Aorta (tissue), 5 donors: Measurements from ENCODE around the gene CGB5. TPM values are rescaled to one million over a fixed set of nuclear protein-coding genes. Genes with fewer than 3 reads are reported as not detected.
A peak's percentile ranks its signal among the peaks of the same experiment; 100 is the strongest.
"Not testable (repeated sequence)": the region's sequence is repeated elsewhere in the genome, so short reads cannot be mapped to it uniquely, and the experiment has no call there.

Source experiments
- ATAC-seq: fragments of 200-7000 bp; cut with Tn5 transposase; one replicate; pipeline ENCODE4 v1.9.1; 2022; ENCODE audit warnings: moderate library complexity; ENCODE audit not compliant: low FRiP score
- DNase-seq, 2 donors: peaks; one replicate each; pipeline ENCODE4 v3.0.0-alpha.2; 2020
- H3K27ac ChIP-seq, 2 donors: one replicate each; pipeline ENCODE4 v1.5.1; 2013; ENCODE audit warnings: low read length in 2 of 2, mild to moderate bottlenecking in 2 of 2, moderate library complexity in 2 of 2, control low read depth in 1 of 2, inconsistent platforms in 1 of 2, low read depth in 1 of 2
- H3K27me3 ChIP-seq, 2 donors: one replicate each; pipeline ENCODE4 v1.6.1; 2013; ENCODE audit warnings: control low read depth in 1 of 2, low read length in 1 of 2, mild to moderate bottlenecking in 1 of 2, moderate library complexity in 1 of 2; ENCODE audit not compliant: insufficient read depth in 2 of 2, control insufficient read depth in 1 of 2
- H3K36me3 ChIP-seq, 2 donors: one replicate each; pipeline ENCODE4 v1.6.1; 2013; ENCODE audit warnings: control low read depth in 1 of 2, low read length in 1 of 2, mild to moderate bottlenecking in 1 of 2; ENCODE audit not compliant: insufficient read depth in 2 of 2, control insufficient read depth in 1 of 2
- H3K4me1 ChIP-seq, 2 donors: one replicate each; pipeline ENCODE4 v1.6.1; 2013; ENCODE audit warnings: low read length in 2 of 2, control low read depth in 1 of 2, mild to moderate bottlenecking in 1 of 2, moderate library complexity in 1 of 2; ENCODE audit not compliant: insufficient read depth in 2 of 2, control insufficient read depth in 1 of 2
- H3K4me3 ChIP-seq, 2 donors: one replicate each; pipeline ENCODE4 v1.5.1; 2013; ENCODE audit warnings: low read length in 2 of 2, control low read depth in 1 of 2, mild to moderate bottlenecking in 1 of 2
- H3K9me3 ChIP-seq: one replicate; pipeline ENCODE4 v1.6.1; 2013; ENCODE audit warnings: mild to moderate bottlenecking, low read length; ENCODE audit not compliant: control insufficient read depth
- WGBS, 2 donors: extraction: QIAGEN DNeasy Blood & Tissue Kit; methylation state at CpG; one replicate each; pipeline ENCODE4 v1.1.7; 2013; 5-methylcytosine and 5-hydroxymethylcytosine counted together
- intact Hi-C, 2 donors: fragments of 100-400 bp; cut with DNase I; formaldehyde crosslinking; loops; one replicate each; pipeline versions ENCODE4 v1.14.2 to v1.15.0; 2022
- long read RNA-seq, 2 donors: library from polyadenylated mRNA; unstranded; transcript quantifications; one replicate each; pipeline ENCODE4 v2.0.0, GENCODE V29; 2020 to 2021
- polyA plus RNA-seq, 2 donors: library from polyadenylated mRNA; stranded (reverse); fragments of 200-250 nt; gene quantifications; one replicate each; pipeline ENCODE4 v1.2.3, GENCODE V29; 2013
- total RNA-seq, 2 donors: library from RNA; stranded (reverse); fragmentation: NEBNext Ultra II Directional; extraction: Animal tissue kit (Norgen Biotek cat#: 25700); gene quantifications; one replicate each; pipeline ENCODE4 v1.2.1, GENCODE V29; 2021
- donor health status: healthy with polysubstance abuse.
- donor health status: Bipolar disorder and iron deficiency.
- donor health status: DM: no; HTN: no; CAD: no.
- donor health status: DM: no; HTN: no; CAD: no.
- donor health status: DM: yes; HTN: yes; CAD: no.

Gene CGB5
- total RNA-seq, result not detected
- polyA plus RNA-seq, result not detected
- long read RNA-seq, donor 1, result 0 reads
- long read RNA-seq, donor 2, result 0 reads

GRCh38 chr19:49043548-49043947 lies at the start of gene CGB5:
TSS of gene CGB5 (plus strand) at chr19:49043848. CDS start at chr19:49044210, 362 bp downstream.
- WGBS, 2 donors, result 72 to 73% methylated on average over 15 of the region's 15 CpGs
- intact Hi-C loops, result not testable (repeated sequence)

GRCh38 chr19:48994035-48994386 lies 49.6 kb upstream of the CGB5 start:
- H3K4me3 ChIP-seq, result peak overlapping the region; percentile 60 to 63
- WGBS, 2 donors, result 0 to 2% methylated on average over 13 of the region's 13 CpGs
- H3K9me3 ChIP-seq, result no peaks in the 10 kb centered on the region
- no peaks in the 10 kb centered on the region for H3K36me3 ChIP-seq
- H3K4me1 ChIP-seq, result no peaks in the 10 kb centered on the region
- DNase-seq, result peak in 1 of 2 donors; percentile 77
- no peak for ATAC-seq
- H3K27ac ChIP-seq, result peak overlapping the region in 1 of 2 donors; percentile 33
- intact Hi-C loops, result loop anchor here in 1 of 2 donors (10.0 kb wide), 1 partner anchor 151 kb away; no protein-coding TSS in a partner anchor
- no peaks in the 10 kb centered on the region for H3K27me3 ChIP-seq

More at GRCh38 chr19:49043548-49043947, at the start of gene CGB5:
- H3K27me3 ChIP-seq, H3K36me3 ChIP-seq, H3K9me3 ChIP-seq, H3K4me3 ChIP-seq, DNase-seq, H3K27ac ChIP-seq, ATAC-seq, H3K4me1 ChIP-seq: not testable (repeated sequence)

- DNase-seq, result no peak
- intact Hi-C loops, result loop anchor here in 1 of 2 donors (10.0 kb wide), 1 partner anchor 147 kb away; no protein-coding TSS in a partner anchor
- Histone ChIP-seq H3K36me3 (no peaks in the 10 kb centered on the region), H3K4me3 (no peak overlapping the region), H3K4me1 (no peaks in the 10 kb centered on the region), H3K27ac (no peak overlapping the region), H3K9me3 (no peaks in the 10 kb centered on the region), H3K27me3 (no peaks in the 10 kb centered on the region)
- 81 to 86% methylated on average over 5 of the region's 5 CpGs for WGBS, 2 donors
- ATAC-seq, result no peak
Observed at GRCh38 chr19:48997972-48998371, 45.7 kb upstream of the CGB5 start.

GRCh38 chr19:48999481-49000325 lies 43.9 kb upstream of the CGB5 start:
- H3K4me3 ChIP-seq, result no peak overlapping the region
- peaks cover 0 to 3% of the 10 kb centered on the region in 2 donors for H3K36me3 ChIP-seq
- no peaks in the 10 kb centered on the region for H3K27me3 ChIP-seq
- H3K4me1 ChIP-seq, result no peaks in the 10 kb centered on the region
- H3K27ac ChIP-seq, result no peak overlapping the region
- H3K9me3 ChIP-seq, result no peaks in the 10 kb centered on the region
- DNase-seq (peak; percentile 77 to 83), ATAC-seq (no peak)
- 52 to 57% methylated on average over 16 of the region's 16 CpGs for WGBS, 2 donors
- intact Hi-C loops, result loop anchor here in 1 of 2 donors (10.0 kb wide), 1 partner anchor 145 kb away; no protein-coding TSS in a partner anchor

- WGBS, 2 donors, result 99% methylated on average over 15 of the region's 15 CpGs
- DNase-seq (no peak), ATAC-seq (no peak)
- intact Hi-C loops, result no loop called here
- Histone ChIP-seq H3K4me1 (no peaks in the 10 kb centered on the region), H3K4me3 (no peak overlapping the region), H3K36me3 (peaks cover 4 to 9% of the 10 kb centered on the region in 2 donors), H3K9me3 (no peaks in the 10 kb centered on the region), H3K27ac (no peak overlapping the region), H3K27me3 (no peaks in the 10 kb centered on the region)
Observed at GRCh38 chr19:49004133-49004532, 39.5 kb upstream of the CGB5 start.

GRCh38 chr19:49004964-49005614 lies 38.6 kb upstream of the CGB5 start:
- 93 to 94% methylated on average over 7 of the region's 7 CpGs for WGBS, 2 donors
- peaks cover 4 to 9% of the 10 kb centered on the region in 2 donors for H3K36me3 ChIP-seq
- intact Hi-C loops, result no loop called here

GRCh38 chr19:49006905-49007304 lies 36.7 kb upstream of the CGB5 start:
- H3K36me3 ChIP-seq, result peaks cover 4 to 9% of the 10 kb centered on the region in 2 donors
- no peaks in the 10 kb centered on the region for H3K4me1 ChIP-seq
- no peaks in the 10 kb centered on the region for H3K27me3 ChIP-seq
- ATAC-seq (no peak), DNase-seq (no peak)
- no peaks in the 10 kb centered on the region for H3K9me3 ChIP-seq
- intact Hi-C loops, result no loop called here
- no peak overlapping the region for H3K27ac ChIP-seq
- 92 to 96% methylated on average over 22 of the region's 22 CpGs for WGBS, 2 donors
- no peak overlapping the region for H3K4me3 ChIP-seq

More at GRCh38 chr19:49004964-49005614, 38.6 kb upstream of the CGB5 start:
- no peak for ATAC-seq
- Histone ChIP-seq H3K9me3 (no peaks in the 10 kb centered on the region), H3K27me3 (no peaks in the 10 kb centered on the region), H3K4me1 (no peaks in the 10 kb centered on the region), H3K4me3 (no peak overlapping the region), H3K27ac (no peak overlapping the region)
- DNase-seq, result no peak

GRCh38 chr19:49009828-49010227 lies 33.8 kb upstream of the CGB5 start:
- intact Hi-C loops, result no loop called here
- H3K36me3 ChIP-seq, result peaks cover 4 to 6% of the 10 kb centered on the region in 2 donors
- H3K27me3 ChIP-seq, result no peaks in the 10 kb centered on the region
- no peak overlapping the region for H3K27ac ChIP-seq
- no peaks in the 10 kb centered on the region for H3K9me3 ChIP-seq
- DNase-seq (no peak), ATAC-seq (no peak)
- no peaks in the 10 kb centered on the region for H3K4me1 ChIP-seq
- H3K4me3 ChIP-seq, result no peak overlapping the region
- 96% methylated on average over 18 of the region's 18 CpGs for WGBS, 2 donors
